ENCODE data around the gene FCAR.
"Not testable (repeated sequence)": the region's sequence is repeated elsewhere in the genome, so short reads cannot be mapped to it uniquely, and the experiment has no call there.

The FCAR gene

DNA sequence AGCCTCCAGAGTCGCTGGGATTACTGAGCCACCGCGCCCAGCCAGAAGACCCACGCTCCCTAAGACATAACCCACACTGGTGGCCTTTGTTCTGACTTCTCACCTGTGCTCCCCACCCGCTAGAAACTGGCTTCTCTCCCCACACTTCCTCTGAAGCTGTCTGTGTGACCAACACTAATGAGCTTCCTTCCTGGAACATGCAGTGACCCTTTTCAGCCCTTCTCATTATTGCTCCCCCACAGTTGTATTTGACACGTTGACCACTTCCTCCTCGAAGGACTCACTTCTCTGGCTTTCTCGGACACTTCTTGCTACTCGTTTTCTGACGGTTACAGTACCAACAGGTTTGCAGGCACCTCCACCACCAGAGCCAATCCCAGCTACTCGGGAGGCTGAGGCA, 42.8 kb downstream of the FCAR start:
- no peak overlapping the region for H3K27ac ChIP-seq (ENCODE audit: low read depth, low read length)
- H3K27me3 ChIP-seq (ENCODE audit: control insufficient read depth in 1 of 2, insufficient read depth in 2 of 2, low read length in 2 of 2), result peaks cover 0 to 5% of the 10 kb centered on the region in 2 donors
- H3K4me3 ChIP-seq (ENCODE audit: low read depth in 1 of 2, low read length in 2 of 2), result no peak overlapping the region

DNA sequence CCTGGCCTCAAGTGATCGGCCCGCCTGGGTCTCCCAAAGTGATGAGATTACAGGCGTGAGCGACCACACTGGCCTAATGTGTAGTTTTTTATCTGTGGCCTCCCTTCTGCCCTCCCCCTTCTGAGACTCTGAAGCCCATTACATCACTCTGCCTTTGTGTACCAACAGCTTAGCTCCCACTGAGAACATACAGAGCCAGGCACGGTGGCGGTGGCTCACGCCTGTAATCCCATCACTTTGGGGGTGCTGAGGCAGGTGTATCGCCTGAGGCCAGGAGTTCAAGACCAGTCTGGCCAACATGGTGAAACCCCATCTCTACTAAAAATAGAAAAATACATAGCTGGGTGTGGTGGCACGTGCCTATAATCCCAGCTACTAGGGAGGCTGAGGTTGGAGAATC, 44.5 kb downstream of the FCAR start:
- no peak overlapping the region for H3K27ac ChIP-seq (ENCODE audit: low read depth, low read length)
- no peak overlapping the region for H3K4me3 ChIP-seq (ENCODE audit: low read depth in 1 of 2, low read length in 2 of 2)
- H3K27me3 ChIP-seq (ENCODE audit: control insufficient read depth in 1 of 2, insufficient read depth in 2 of 2, low read length in 2 of 2), result peaks cover 0 to 5% of the 10 kb centered on the region in 2 donors
- no peaks in the 10 kb centered on the region for H3K36me3 ChIP-seq (ENCODE audit: insufficient read depth, low read length)
- H3K4me1 ChIP-seq (ENCODE audit: insufficient read depth, low read length), result no peaks in the 10 kb centered on the region
- H3K9me3 ChIP-seq (ENCODE audit: low read length), result no peaks in the 10 kb centered on the region
- H3K9ac ChIP-seq (ENCODE audit: low read length), result no peak overlapping the region

More for the DNA sequence above, 42.8 kb downstream of the FCAR start:
- Histone ChIP-seq H3K4me1 (ENCODE audit: insufficient read depth, low read length) (no peaks in the 10 kb centered on the region), H3K36me3 (ENCODE audit: insufficient read depth, low read length) (no peaks in the 10 kb centered on the region), H3K9me3 (ENCODE audit: low read length) (no peaks in the 10 kb centered on the region), H3K9ac (ENCODE audit: low read length) (no peak overlapping the region)

DNA sequence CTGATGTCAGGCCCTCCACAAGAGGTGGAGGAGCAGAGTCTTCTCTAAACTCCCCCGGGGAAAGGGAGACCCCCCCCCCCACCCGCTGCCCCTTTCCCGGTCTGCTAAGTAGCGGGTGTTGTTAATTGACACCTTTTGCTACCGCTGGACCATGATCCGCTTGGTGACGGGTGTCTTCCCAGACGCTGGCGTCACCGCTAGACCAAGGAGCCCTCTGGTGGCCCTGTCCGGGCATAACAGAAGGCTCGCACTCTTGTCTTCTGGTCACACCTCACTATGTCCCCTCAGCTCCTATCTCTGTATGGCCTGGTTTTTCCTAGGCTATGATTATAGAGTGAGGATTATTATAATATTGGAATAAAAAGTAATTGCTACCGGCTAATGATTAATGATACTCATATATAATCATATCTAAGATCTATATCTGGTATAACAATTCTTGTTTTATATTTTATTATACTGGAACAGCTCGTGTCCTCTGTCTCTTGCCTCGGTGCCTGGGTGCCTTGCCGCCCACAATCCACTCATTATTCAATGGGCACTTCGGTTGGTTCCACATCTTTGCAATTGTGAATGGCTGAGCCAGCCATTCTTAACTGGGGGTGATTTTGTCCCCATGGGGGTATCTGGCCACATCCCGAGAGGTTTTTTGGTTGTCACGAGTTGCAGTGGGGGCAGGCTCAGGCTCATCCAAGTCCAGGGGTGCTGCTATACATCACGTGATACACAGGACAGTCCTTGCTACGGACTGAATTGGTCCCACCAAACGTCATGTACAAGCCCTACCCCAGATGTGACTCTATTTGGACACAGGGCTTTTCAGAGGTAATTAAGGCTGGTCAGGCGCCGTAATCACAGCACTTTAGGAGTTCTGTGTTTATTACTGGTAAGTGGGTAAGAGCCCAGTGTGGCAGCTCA, 45.9 kb downstream of the FCAR start:
- H3K4me1 ChIP-seq (ENCODE audit: insufficient read depth, low read length); H3K27ac ChIP-seq (ENCODE audit: low read depth, low read length); H3K36me3 ChIP-seq (ENCODE audit: insufficient read depth, low read length); H3K9ac ChIP-seq (ENCODE audit: low read length); H3K4me3 ChIP-seq (ENCODE audit: low read depth in 1 of 2, low read length in 2 of 2); H3K27me3 ChIP-seq (ENCODE audit: control insufficient read depth in 1 of 2, insufficient read depth in 2 of 2, low read length in 2 of 2); H3K9me3 ChIP-seq (ENCODE audit: low read length): not testable (repeated sequence)

DNA sequence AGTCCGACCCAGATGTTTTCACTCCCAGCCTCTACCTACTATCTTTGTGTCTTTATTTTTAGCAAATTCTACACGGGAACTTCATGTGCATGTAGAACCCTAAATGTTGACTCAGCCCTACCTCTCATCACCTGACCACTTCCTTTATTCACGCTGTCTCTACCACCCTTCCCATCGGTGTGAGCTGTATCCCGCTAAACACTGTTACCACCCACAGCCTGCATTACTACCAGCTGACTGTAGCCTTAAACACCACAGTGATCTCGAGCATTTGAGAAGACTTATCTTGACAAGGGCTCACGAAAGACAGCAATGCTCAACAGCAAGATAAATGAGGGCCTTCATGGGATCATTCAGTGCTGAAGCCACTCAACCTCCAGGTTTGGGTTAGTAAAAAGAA, 47.0 kb downstream of the FCAR start:
- no peaks in the 10 kb centered on the region for H3K4me1 ChIP-seq (ENCODE audit: insufficient read depth, low read length)
- H3K27ac ChIP-seq (ENCODE audit: low read depth, low read length), result no peak overlapping the region
- no peaks in the 10 kb centered on the region for H3K36me3 ChIP-seq (ENCODE audit: insufficient read depth, low read length)
- H3K27me3 ChIP-seq (ENCODE audit: control insufficient read depth in 1 of 2, insufficient read depth in 2 of 2, low read length in 2 of 2), result peaks cover 0 to 5% of the 10 kb centered on the region in 2 donors
- H3K4me3 ChIP-seq (ENCODE audit: low read depth in 1 of 2, low read length in 2 of 2), result no peak overlapping the region
- no peaks in the 10 kb centered on the region for H3K9me3 ChIP-seq (ENCODE audit: low read length)
- no peak overlapping the region for H3K9ac ChIP-seq (ENCODE audit: low read length)

DNA sequence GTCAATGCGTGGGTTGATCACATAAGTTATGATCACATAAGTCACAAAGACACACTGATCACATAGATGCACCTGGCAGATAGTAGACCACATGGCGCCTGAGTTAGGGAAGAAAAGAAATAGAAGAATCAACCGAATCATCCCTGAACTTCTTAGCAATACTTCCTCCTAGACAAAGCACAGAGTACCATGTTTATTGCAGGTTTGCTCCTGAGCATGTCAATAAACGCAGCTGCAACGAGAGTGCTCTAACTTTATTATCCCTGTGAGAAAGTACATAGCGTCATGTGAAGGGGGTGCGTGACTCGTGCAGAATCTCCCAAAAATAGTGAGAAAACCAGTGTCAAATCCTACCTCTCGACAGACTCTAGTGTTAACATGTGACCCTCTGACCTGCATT, 49.2 kb downstream of the FCAR start:
- Histone ChIP-seq H3K4me3 (ENCODE audit: low read depth in 1 of 2, low read length in 2 of 2) (no peak overlapping the region), H3K27me3 (ENCODE audit: control insufficient read depth in 1 of 2, insufficient read depth in 2 of 2, low read length in 2 of 2) (peaks cover 0 to 5% of the 10 kb centered on the region in 2 donors), H3K27ac (ENCODE audit: low read depth, low read length) (no peak overlapping the region), H3K4me1 (ENCODE audit: insufficient read depth, low read length) (no peaks in the 10 kb centered on the region), H3K36me3 (ENCODE audit: insufficient read depth, low read length) (no peaks in the 10 kb centered on the region), H3K9ac (ENCODE audit: low read length) (no peak overlapping the region), H3K9me3 (ENCODE audit: low read length) (no peaks in the 10 kb centered on the region)

DNA sequence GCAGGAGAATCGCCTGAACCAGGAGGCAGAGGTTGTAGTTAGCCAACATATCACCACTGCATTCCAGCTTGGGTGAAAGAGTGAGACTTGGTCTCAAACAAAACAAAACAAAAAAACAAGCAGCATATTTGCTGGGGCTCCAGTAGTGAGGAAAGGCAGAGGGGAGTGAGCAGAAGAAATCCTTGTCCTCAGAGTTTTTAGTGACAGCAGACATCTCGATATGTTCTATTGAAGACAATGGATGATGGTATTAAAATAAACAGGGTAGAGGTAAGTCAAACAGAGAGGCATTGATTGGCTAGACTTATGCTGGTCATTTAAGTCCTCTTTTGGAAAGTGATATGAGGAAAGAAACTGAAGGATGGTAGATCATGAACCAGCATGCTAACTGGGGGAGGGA, 54.3 kb downstream of the FCAR start:
- no peaks in the 10 kb centered on the region for H3K4me1 ChIP-seq (ENCODE audit: insufficient read depth, low read length)
- H3K27ac ChIP-seq (ENCODE audit: low read depth, low read length), result no peak overlapping the region
- no peaks in the 10 kb centered on the region for H3K36me3 ChIP-seq (ENCODE audit: insufficient read depth, low read length)
- no peaks in the 10 kb centered on the region for H3K9me3 ChIP-seq (ENCODE audit: low read length)
- no peak overlapping the region for H3K9ac ChIP-seq (ENCODE audit: low read length)
- H3K27me3 ChIP-seq (ENCODE audit: control insufficient read depth in 1 of 2, insufficient read depth in 2 of 2, low read length in 2 of 2), result no peaks in the 10 kb centered on the region
- no peak overlapping the region for H3K4me3 ChIP-seq (ENCODE audit: low read depth in 1 of 2, low read length in 2 of 2)

DNA sequence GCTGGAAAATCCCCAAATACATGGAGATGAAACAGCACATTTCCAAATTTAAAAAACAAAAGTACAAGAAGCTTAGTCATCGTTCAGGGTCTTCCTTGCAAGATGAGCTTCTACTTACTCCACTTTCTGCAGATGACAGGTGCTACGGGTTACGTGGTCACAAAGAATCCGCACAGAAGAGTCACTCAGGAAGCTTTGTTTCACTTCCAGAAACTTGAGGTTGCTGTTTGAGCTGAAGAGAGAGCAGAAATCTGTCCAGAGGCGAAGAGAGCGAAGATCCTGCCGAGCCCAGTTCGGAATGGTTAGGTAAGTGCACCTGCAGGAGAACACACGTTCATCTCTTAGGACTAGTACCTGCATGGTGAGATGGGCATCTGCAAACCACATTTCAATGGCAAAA, 63.9 kb downstream of the FCAR start:
- Histone ChIP-seq H3K9me3 (ENCODE audit: low read length) (no peaks in the 10 kb centered on the region), H3K4me3 (ENCODE audit: low read depth in 1 of 2, low read length in 2 of 2) (no peak overlapping the region), H3K36me3 (ENCODE audit: insufficient read depth, low read length) (no peaks in the 10 kb centered on the region), H3K27ac (ENCODE audit: low read depth, low read length) (no peak overlapping the region), H3K9ac (ENCODE audit: low read length) (no peak overlapping the region), H3K27me3 (ENCODE audit: control insufficient read depth in 1 of 2, insufficient read depth in 2 of 2, low read length in 2 of 2) (no peaks in the 10 kb centered on the region), H3K4me1 (ENCODE audit: insufficient read depth, low read length) (no peaks in the 10 kb centered on the region)

DNA sequence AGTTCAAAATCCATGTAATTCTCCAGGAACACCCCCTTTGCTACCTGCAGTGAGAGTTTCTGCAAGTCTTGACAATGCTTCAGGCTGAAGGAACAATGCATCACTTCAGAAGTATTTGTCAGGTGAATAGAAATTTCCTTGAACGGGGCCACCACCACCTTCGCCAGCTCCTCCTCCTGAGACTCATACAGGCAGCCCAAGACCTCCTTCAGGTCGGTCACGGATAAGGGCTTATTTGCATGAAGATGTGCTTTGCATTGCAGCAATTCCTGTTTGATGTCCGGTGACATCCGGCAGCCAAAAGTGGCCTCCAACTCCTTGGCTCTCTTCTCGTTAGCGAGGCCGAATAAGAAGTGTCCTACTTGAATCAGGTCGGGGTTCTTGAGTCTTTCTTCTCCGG, 64.9 kb downstream of the FCAR start:
- Histone ChIP-seq H3K4me3 (ENCODE audit: low read depth in 1 of 2, low read length in 2 of 2) (no peak overlapping the region), H3K27me3 (ENCODE audit: control insufficient read depth in 1 of 2, insufficient read depth in 2 of 2, low read length in 2 of 2) (no peaks in the 10 kb centered on the region), H3K27ac (ENCODE audit: low read depth, low read length) (no peak overlapping the region)

DNA sequence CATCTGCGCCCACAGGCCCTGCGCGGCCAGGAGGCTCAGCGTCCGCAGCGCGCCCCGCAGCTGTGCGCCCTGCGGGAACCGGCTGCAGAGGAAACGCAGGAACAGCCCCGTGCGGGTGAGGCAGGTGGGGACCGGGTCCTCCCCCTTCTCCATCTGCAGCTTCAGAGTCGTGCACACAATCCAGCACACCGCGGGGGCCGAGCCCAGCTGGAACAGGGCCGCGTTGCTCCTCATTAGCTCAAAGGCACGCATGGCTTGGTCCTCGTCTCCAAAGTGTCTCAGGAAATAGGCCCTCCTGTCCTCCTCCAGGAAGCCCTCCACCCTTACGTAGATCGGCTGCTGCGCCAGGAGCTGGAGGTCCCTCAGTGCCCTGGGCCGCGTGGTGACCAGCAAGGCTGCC, 65.5 kb downstream of the FCAR start:
- H3K27me3 ChIP-seq (ENCODE audit: control insufficient read depth in 1 of 2, insufficient read depth in 2 of 2, low read length in 2 of 2); H3K9me3 ChIP-seq (ENCODE audit: low read length); H3K4me1 ChIP-seq (ENCODE audit: insufficient read depth, low read length); H3K4me3 ChIP-seq (ENCODE audit: low read depth in 1 of 2, low read length in 2 of 2); H3K36me3 ChIP-seq (ENCODE audit: insufficient read depth, low read length); H3K9ac ChIP-seq (ENCODE audit: low read length); H3K27ac ChIP-seq (ENCODE audit: low read depth, low read length): not testable (repeated sequence)

More for the DNA sequence above, 64.9 kb downstream of the FCAR start:
- no peaks in the 10 kb centered on the region for H3K4me1 ChIP-seq (ENCODE audit: insufficient read depth, low read length)
- H3K9me3 ChIP-seq (ENCODE audit: low read length), result no peaks in the 10 kb centered on the region
- H3K36me3 ChIP-seq (ENCODE audit: insufficient read depth, low read length), result no peaks in the 10 kb centered on the region
- no peak overlapping the region for H3K9ac ChIP-seq (ENCODE audit: low read length)

Measured in muscle layer of colon (tissue), 2 donors.